IPS-15b (cell line): ENCODE measurements around the gene NUP98.
A peak's percentile ranks its signal among the peaks of the same experiment; 100 is the strongest.
"Not testable (repeated sequence)": the region's sequence is repeated elsewhere in the genome, so short reads cannot be mapped to it uniquely, and the experiment has no call there.

Experiments
- H3K27me3 ChIP-seq: one replicate; pipeline ENCODE4 v1.6.1; 2013; ENCODE audit warnings: low read length; ENCODE audit not compliant: control insufficient read depth, insufficient read depth
- H3K36me3 ChIP-seq: one replicate; pipeline ENCODE4 v1.6.1; 2013; ENCODE audit warnings: low read length; ENCODE audit not compliant: control insufficient read depth, insufficient read depth
- H3K4me1 ChIP-seq: one replicate; pipeline ENCODE4 v1.6.1; 2013; ENCODE audit warnings: mild to moderate bottlenecking, low read length; ENCODE audit not compliant: control insufficient read depth, insufficient read depth
- H3K4me3 ChIP-seq: one replicate; pipeline ENCODE4 v1.5.1; 2013; ENCODE audit warnings: low read depth, low read length
- H3K9ac ChIP-seq: one replicate; pipeline ENCODE4 v1.6.1; 2013; ENCODE audit warnings: low read depth, mild to moderate bottlenecking, low read length
- H3K9me3 ChIP-seq: one replicate; pipeline ENCODE4 v1.6.1; 2013; ENCODE audit warnings: mild to moderate bottlenecking, low read length; ENCODE audit not compliant: control insufficient read depth, insufficient read depth

The NUP98 gene

GRCh38 chr11:3659595-3660515 lies 137.5 kb downstream of the NUP98 start:
- Histone ChIP-seq H3K9ac (no peak overlapping the region), H3K36me3 (peaks cover 2% of the 10 kb centered on the region), H3K9me3 (no peaks in the 10 kb centered on the region), H3K27me3 (peaks cover under 1% of the 10 kb centered on the region), H3K4me3 (no peak overlapping the region), H3K4me1 (no peaks in the 10 kb centered on the region)

DNA sequence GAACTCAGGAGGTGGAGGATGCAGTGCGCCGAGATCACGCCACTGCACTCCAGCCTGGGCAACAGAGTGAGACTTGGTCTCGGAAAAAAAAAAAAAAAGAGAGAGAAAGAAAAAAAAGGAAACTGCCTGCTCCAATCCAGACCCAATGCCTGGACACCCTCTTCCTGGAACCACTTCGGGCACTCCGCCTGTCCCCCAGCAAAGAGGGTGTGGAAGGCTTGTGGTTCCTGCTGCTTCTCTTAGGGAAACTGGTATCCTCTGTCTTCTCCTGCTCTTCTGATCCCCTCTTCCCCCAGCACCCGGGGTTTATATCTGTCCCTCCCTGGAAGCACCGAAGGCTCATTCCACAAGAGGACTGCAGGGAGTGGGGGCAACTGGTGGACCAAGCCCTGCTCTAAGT lies 139.1 kb downstream of the NUP98 start:
- Histone ChIP-seq H3K4me1 (no peaks in the 10 kb centered on the region), H3K9me3 (no peaks in the 10 kb centered on the region), H3K9ac (no peak overlapping the region), H3K4me3 (no peak overlapping the region), H3K27me3 (peaks cover 5% of the 10 kb centered on the region), H3K36me3 (no peaks in the 10 kb centered on the region)

DNA sequence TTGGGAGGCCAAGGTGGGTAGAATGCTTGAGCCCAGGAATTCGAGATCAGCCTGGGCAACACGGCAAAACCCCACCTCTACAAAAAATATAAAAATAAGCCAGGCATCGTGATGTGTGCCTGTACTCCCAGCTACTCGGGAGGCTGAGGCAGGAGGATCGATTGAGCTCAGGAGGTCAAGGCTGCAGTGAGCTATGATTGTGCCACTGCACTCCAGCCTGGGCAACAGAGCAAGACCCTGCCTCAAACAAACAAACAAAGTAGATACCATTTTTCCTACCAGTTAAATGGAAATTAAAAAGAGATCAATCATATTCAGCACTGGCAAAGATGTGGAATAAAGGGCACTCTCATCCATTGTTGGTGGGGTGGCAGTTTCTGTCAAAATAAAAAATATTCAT lies 140.0 kb downstream of the NUP98 start:
- H3K4me3 ChIP-seq, H3K9ac ChIP-seq, H3K36me3 ChIP-seq, H3K9me3 ChIP-seq, H3K4me1 ChIP-seq, H3K27me3 ChIP-seq: not testable (repeated sequence)

- Histone ChIP-seq H3K9me3 (no peaks in the 10 kb centered on the region), H3K4me1 (no peaks in the 10 kb centered on the region), H3K36me3 (no peaks in the 10 kb centered on the region), H3K27me3 (peaks cover 5% of the 10 kb centered on the region), H3K4me3 (no peak overlapping the region), H3K9ac (no peak overlapping the region)
These were observed 141.8 kb downstream of the NUP98 start for GRCh38 chr11:3655547-3655946.

GRCh38 chr11:3652514-3652913 lies 144.8 kb downstream of the NUP98 start:
- H3K27me3 ChIP-seq, H3K9me3 ChIP-seq, H3K4me3 ChIP-seq, H3K36me3 ChIP-seq, H3K9ac ChIP-seq, H3K4me1 ChIP-seq: not testable (repeated sequence)

- H3K9me3 ChIP-seq, H3K4me3 ChIP-seq, H3K9ac ChIP-seq, H3K36me3 ChIP-seq, H3K27me3 ChIP-seq, H3K4me1 ChIP-seq: not testable (repeated sequence)
These were observed 148.0 kb downstream of the NUP98 start for GRCh38 chr11:3649374-3649773.

DNA sequence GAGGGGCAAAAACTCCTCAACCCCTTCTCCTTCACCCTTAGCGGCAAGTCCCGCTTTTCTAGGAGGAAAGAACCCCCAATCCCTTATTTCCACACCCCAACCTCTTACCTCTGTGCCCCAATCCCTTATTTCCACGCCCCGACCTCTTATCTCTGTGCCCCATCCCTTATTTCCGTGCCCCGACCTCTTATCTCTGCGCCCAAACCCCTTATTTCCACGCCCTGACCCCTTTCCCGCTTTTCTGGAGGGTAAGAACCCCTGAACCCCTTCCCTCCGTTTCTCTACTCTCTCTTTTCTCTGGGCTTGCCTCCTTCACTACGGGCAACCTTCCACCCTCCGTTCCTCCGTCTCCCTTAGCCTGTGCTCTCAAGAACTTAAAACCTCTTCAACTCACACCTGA lies 148.5 kb downstream of the NUP98 start:
- H3K27me3 ChIP-seq, H3K4me3 ChIP-seq, H3K9ac ChIP-seq, H3K9me3 ChIP-seq, H3K4me1 ChIP-seq, H3K36me3 ChIP-seq: not testable (repeated sequence)

GRCh38 chr11:3645552-3645951 lies 151.8 kb downstream of the NUP98 start:
- Histone ChIP-seq H3K9ac (no peak overlapping the region), H3K9me3 (no peaks in the 10 kb centered on the region), H3K4me3 (no peak overlapping the region), H3K27me3 (peaks cover 6% of the 10 kb centered on the region), H3K4me1 (peaks cover 2% of the 10 kb centered on the region), H3K36me3 (no peaks in the 10 kb centered on the region)

GRCh38 chr11:3644817-3645235 lies 152.5 kb downstream of the NUP98 start, which contains the start of gene ART1:
TSS of gene ART1 (plus strand) at chr11:3645128. CDS start at chr11:3659214, 14,086 bp downstream.
- Histone ChIP-seq H3K9me3 (no peaks in the 10 kb centered on the region), H3K4me3 (no peak within 1 kb of the TSS), H3K36me3 (no peaks in the 10 kb centered on the region), H3K9ac (no peak within 1 kb of the TSS), H3K4me1 (peaks cover 2% of the 10 kb centered on the region), H3K27me3 (peaks cover 6% of the 10 kb centered on the region)

DNA sequence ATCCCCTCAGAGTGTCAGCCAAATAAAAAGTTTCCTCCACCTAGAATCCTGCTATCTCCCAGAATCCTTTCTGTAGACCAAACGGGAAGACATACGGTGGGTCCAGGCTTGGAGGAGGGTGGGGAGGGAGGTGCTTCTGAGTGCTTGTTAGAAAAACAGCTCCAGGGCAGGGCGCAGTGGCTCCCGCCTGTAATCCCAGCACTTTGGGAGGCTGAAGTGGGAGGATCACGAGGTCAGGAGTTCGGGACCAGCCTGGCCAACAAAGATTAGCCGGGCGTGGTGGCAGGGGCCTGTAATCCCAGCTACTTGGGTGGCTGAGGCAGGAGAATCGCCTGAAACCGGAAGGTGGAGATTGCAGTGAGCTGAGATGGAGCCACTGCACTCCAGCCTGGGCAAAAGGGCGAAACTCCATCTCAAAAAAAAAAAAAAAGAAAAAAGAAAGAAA lies 154.2 kb downstream of the NUP98 start:
- H3K36me3 ChIP-seq, H3K4me1 ChIP-seq, H3K9me3 ChIP-seq, H3K27me3 ChIP-seq: not testable (repeated sequence)
- peak overlapping the region; percentile 70 for H3K4me3 ChIP-seq
- peak overlapping the region; percentile 68 for H3K9ac ChIP-seq

GRCh38 chr11:3642071-3642951 lies 155.0 kb downstream of the NUP98 start:
- no peaks in the 10 kb centered on the region for H3K36me3 ChIP-seq
- peaks cover 2% of the 10 kb centered on the region for H3K4me1 ChIP-seq
- H3K9ac ChIP-seq = peak overlapping the region; percentile 68
- H3K27me3 ChIP-seq = peaks cover 6% of the 10 kb centered on the region
- no peaks in the 10 kb centered on the region for H3K9me3 ChIP-seq
- peak overlapping the region; percentile 70 for H3K4me3 ChIP-seq
